ENCODE measurements around the gene ZNF397.
"Not testable (repeated sequence)": the region's sequence is repeated elsewhere in the genome, so short reads cannot be mapped to it uniquely, and the experiment has no call there.

Gene ZNF397

GRCh38 chr18:35240664-35241447 is at the start of gene ZNF397:
Gene ZNF397 (plus strand): TSS chr18:35241034. CDS start chr18:35242471, 1,437 bp downstream.
- peak; percentile 91 for DNase-seq

- no peak for DNase-seq
Observed at GRCh38 chr18:35191698-35192025, 49.2 kb upstream of the ZNF397 start.

- DNase-seq: no peak
Observed at GRCh38 chr18:35192415-35192814, 48.4 kb upstream of the ZNF397 start.

- no peak for DNase-seq
Observed at GRCh38 chr18:35193316-35193715, 47.5 kb upstream of the ZNF397 start.

- DNase-seq: no peak
Observed at GRCh38 chr18:35197296-35197695, 43.5 kb upstream of the ZNF397 start.

- no peak for DNase-seq
Observed at GRCh38 chr18:35201256-35201931, 39.4 kb upstream of the ZNF397 start.

GRCh38 chr18:35203067-35203466 is 37.8 kb upstream of the ZNF397 start:
- no peak for DNase-seq

GRCh38 chr18:35205199-35205712 is 35.6 kb upstream of the ZNF397 start:
- DNase-seq: no peak

GRCh38 chr18:35205746-35206458 is 34.9 kb upstream of the ZNF397 start:
- DNase-seq: not testable (repeated sequence)

- no peak for DNase-seq
Observed at GRCh38 chr18:35215026-35215425, 25.8 kb upstream of the ZNF397 start.

GRCh38 chr18:35216611-35217010 is 24.2 kb upstream of the ZNF397 start:
- not testable (repeated sequence) for DNase-seq

- not testable (repeated sequence) for DNase-seq
Observed at GRCh38 chr18:35219331-35219730, 21.5 kb upstream of the ZNF397 start.

GRCh38 chr18:35220424-35220823 is 20.4 kb upstream of the ZNF397 start:
- DNase-seq: no peak

GRCh38 chr18:35223797-35224196 is 17.0 kb upstream of the ZNF397 start:
- DNase-seq: no peak

- DNase-seq: no peak
Observed at GRCh38 chr18:35227254-35227653, 13.6 kb upstream of the ZNF397 start.

- DNase-seq: peak; percentile 60
Observed at GRCh38 chr18:35231052-35231451, 9.8 kb upstream of the ZNF397 start.

- DNase-seq: no peak
Observed at GRCh38 chr18:35236571-35237363, 4.1 kb upstream of the ZNF397 start.

- DNase-seq: no peak
Observed at GRCh38 chr18:35239314-35239713, 1.5 kb upstream of the ZNF397 start.

GRCh38 chr18:35241448-35241804 is 592 bp downstream of the ZNF397 start:
- no peak for DNase-seq

- no peak for DNase-seq
Observed at GRCh38 chr18:35242426-35242825, 1.6 kb downstream of the ZNF397 start.

- no peak for DNase-seq
Observed at GRCh38 chr18:35244671-35245070, 3.8 kb downstream of the ZNF397 start.

- no peak for DNase-seq
Observed at GRCh38 chr18:35245719-35246317, 5.0 kb downstream of the ZNF397 start.

Data from activated effector memory CD4-positive, alpha-beta T cell treated with Interleukin-2 at 50 U/mL for 16 hours (primary cell).